HEK293 (cell line): ENCODE measurements around the gene KCND2.

Experiments
- OSR2 ChIP-seq: fragments of 450-650 bp; formaldehyde crosslinking; IDR thresholded peaks from 2 replicates; pipeline ENCODE4 v1.5.1; 2016; ENCODE audit warnings: missing biosample characterization, missing genetic modification characterization
- OVOL3 ChIP-seq: fragments of 450-650 bp; formaldehyde crosslinking; IDR thresholded peaks from 2 replicates; pipeline ENCODE4 v1.5.1; 2016; ENCODE audit warnings: missing biosample characterization, missing genetic modification characterization
- REST ChIP-seq: fragments of 450-650 bp; formaldehyde crosslinking; IDR thresholded peaks from 2 replicates; pipeline ENCODE4 v1.5.1; 2016; ENCODE audit warnings: missing biosample characterization, missing genetic modification characterization
- TRIM28 ChIP-seq: IDR thresholded peaks from 2 replicates; pipeline ENCODE4 v1.6.1; 2011; ENCODE audit warnings: low read length, control low read depth, borderline replicate concordance
- ZNF768 ChIP-seq: fragments of 450-650 bp; formaldehyde crosslinking; IDR thresholded peaks from 2 replicates; pipeline ENCODE4 v1.5.1; 2018; ENCODE audit warnings: missing biosample characterization, mild to moderate bottlenecking, missing genetic modification characterization
- TF ChIP-seq, protein P1 (sequence below): fragments of 450-650 bp; formaldehyde crosslinking; IDR thresholded peaks from 2 replicates; pipeline ENCODE4 v1.5.1; 2016; ENCODE audit warnings: missing biosample characterization, missing genetic modification characterization
- TF ChIP-seq, protein P2 (sequence below): fragments of 450-650 bp; formaldehyde crosslinking; IDR thresholded peaks from 2 replicates; pipeline ENCODE4 v1.5.1; 2016; ENCODE audit warnings: missing biosample characterization, missing genetic modification characterization, low read depth

DNA sequence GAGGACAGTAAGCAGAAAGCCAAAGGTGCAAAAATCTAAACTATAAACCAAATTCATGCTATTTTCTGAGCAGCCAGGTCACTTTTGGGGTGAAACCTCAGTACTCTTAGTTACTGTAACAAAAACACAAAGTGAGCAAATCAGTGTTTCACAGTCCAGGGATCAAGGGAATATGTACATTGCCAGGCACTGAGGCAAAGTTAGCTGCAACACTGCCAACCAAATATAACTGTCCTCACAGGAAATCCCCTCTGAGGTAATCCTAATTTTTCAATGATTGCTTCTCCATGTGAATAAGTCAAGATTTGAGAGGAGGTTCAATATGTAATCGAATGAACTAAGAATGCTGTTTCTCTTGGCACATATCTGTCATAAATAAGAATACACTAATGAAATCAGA is 355.3 kb downstream of the KCND2 start:
- TF ChIP-seq REST (no peak), TRIM28 (no peak), OSR2 (tag by site-specific recombination) (no peak), ZNF768 (tag by site-specific recombination) (no peak), OVOL3 (tag by site-specific recombination) (no peak)
- TF ChIP-seq, protein P1, sequence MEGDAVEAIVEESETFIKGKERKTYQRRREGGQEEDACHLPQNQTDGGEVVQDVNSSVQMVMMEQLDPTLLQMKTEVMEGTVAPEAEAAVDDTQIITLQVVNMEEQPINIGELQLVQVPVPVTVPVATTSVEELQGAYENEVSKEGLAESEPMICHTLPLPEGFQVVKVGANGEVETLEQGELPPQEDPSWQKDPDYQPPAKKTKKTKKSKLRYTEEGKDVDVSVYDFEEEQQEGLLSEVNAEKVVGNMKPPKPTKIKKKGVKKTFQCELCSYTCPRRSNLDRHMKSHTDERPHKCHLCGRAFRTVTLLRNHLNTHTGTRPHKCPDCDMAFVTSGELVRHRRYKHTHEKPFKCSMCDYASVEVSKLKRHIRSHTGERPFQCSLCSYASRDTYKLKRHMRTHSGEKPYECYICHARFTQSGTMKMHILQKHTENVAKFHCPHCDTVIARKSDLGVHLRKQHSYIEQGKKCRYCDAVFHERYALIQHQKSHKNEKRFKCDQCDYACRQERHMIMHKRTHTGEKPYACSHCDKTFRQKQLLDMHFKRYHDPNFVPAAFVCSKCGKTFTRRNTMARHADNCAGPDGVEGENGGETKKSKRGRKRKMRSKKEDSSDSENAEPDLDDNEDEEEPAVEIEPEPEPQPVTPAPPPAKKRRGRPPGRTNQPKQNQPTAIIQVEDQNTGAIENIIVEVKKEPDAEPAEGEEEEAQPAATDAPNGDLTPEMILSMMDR (tag by site-specific recombination) = no peak
- TF ChIP-seq, protein P2, sequence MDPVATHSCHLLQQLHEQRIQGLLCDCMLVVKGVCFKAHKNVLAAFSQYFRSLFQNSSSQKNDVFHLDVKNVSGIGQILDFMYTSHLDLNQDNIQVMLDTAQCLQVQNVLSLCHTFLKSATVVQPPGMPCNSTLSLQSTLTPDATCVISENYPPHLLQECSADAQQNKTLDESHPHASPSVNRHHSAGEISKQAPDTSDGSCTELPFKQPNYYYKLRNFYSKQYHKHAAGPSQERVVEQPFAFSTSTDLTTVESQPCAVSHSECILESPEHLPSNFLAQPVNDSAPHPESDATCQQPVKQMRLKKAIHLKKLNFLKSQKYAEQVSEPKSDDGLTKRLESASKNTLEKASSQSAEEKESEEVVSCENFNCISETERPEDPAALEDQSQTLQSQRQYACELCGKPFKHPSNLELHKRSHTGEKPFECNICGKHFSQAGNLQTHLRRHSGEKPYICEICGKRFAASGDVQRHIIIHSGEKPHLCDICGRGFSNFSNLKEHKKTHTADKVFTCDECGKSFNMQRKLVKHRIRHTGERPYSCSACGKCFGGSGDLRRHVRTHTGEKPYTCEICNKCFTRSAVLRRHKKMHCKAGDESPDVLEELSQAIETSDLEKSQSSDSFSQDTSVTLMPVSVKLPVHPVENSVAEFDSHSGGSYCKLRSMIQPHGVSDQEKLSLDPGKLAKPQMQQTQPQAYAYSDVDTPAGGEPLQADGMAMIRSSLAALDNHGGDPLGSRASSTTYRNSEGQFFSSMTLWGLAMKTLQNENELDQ (tag by site-specific recombination) = no peak
